Neural cell (in vitro differentiated cells): ENCODE data around the gene PLEKHN1. TPM values are rescaled to one million over a fixed set of nuclear protein-coding genes. Genes with fewer than 3 reads are reported as not detected.
A peak's percentile ranks its signal among the peaks of the same experiment; 100 is the strongest.

Experiments
- H2AFZ ChIP-seq: fragments of 200-600, 300-800 bp; sonication (generic), shearing (Covaris generic); 2 replicates; pipeline ENCODE4 v1.6.0; 2014; ENCODE audit warnings: low read depth, mild to moderate bottlenecking, antibody characterized with exemption, low read length, moderate library complexity
- H3F3A ChIP-seq: fragments of 200-600 bp; shearing (Covaris generic); 2 replicates; pipeline ENCODE4 v1.6.1; 2016; ENCODE audit warnings: mild to moderate bottlenecking, moderate library complexity, mixed read lengths, antibody characterized with exemption, low read length; ENCODE audit not compliant: insufficient read depth, poor library complexity, severe bottlenecking
- H3K27ac ChIP-seq: fragments of 200-600, 300-800 bp; sonication (generic), shearing (Covaris generic); 2 replicates; pipeline ENCODE4 v1.5.1; 2014; ENCODE audit warnings: mild to moderate bottlenecking, low read length, moderate library complexity
- H3K27me3 ChIP-seq: fragments of 300-800, 200-600 bp; sonication (generic), shearing (Covaris generic); 2 replicates; pipeline ENCODE4 v1.6.0; 2014; ENCODE audit warnings: mild to moderate bottlenecking, low read depth, low read length, moderate library complexity; ENCODE audit not compliant: insufficient read depth
- H3K36me3 ChIP-seq: fragments of 300-800, 200-600 bp; sonication (generic), shearing (Covaris generic); 2 replicates; pipeline ENCODE4 v1.5.1; 2014; ENCODE audit warnings: mild to moderate bottlenecking, antibody characterized with exemption, low read length, moderate library complexity; ENCODE audit not compliant: insufficient read depth
- H3K4me2 ChIP-seq: fragments of 300-800, 200-600 bp; sonication (generic), shearing (Covaris generic); 2 replicates; pipeline ENCODE4 v1.6.0; 2014; ENCODE audit warnings: mild to moderate bottlenecking, low read length
- H3K4me3 ChIP-seq: fragments of 300-800, 200-600 bp; sonication (generic), shearing (Covaris generic); 2 replicates; pipeline ENCODE4 v1.5.1; 2014; ENCODE audit warnings: mild to moderate bottlenecking, low read length, moderate library complexity
- H3K79me2 ChIP-seq: fragments of 200-600 bp; shearing (Covaris generic); replicated peaks from 2 replicates; pipeline ENCODE4 v1.6.0; 2014; ENCODE audit warnings: mild to moderate bottlenecking, low read length, moderate library complexity; ENCODE audit not compliant: insufficient read depth
- H3K9ac ChIP-seq: fragments of 300-800, 200-600 bp; sonication (generic), shearing (Covaris generic); 2 replicates; pipeline ENCODE4 v1.6.1; 2016; ENCODE audit warnings: mild to moderate bottlenecking, low read length, mixed read lengths
- H3K9me2 ChIP-seq: fragments of 200-600 bp; shearing (Covaris generic); 2 replicates; pipeline ENCODE4 v1.6.1; 2016; ENCODE audit warnings: mild to moderate bottlenecking, low read length, mixed read lengths; ENCODE audit not compliant: insufficient read depth
- H3K9me3 ChIP-seq: fragments of 200-600, 300-800 bp; sonication (generic), shearing (Covaris generic); 2 replicates; pipeline ENCODE4 v1.6.1; 2016; ENCODE audit warnings: mild to moderate bottlenecking, mixed run types, low read length, moderate library complexity, mixed read lengths
- H4K20me1 ChIP-seq: fragments of 200-600 bp; shearing (Covaris generic); 2 replicates; pipeline ENCODE4 v1.6.1; 2016; ENCODE audit warnings: mild to moderate bottlenecking, mixed run types; ENCODE audit not compliant: insufficient read depth
- EP300 ChIP-seq: fragments of 450-650 bp; conservative IDR thresholded peaks from 2 replicates; pipeline ENCODE4 v1.6.1; 2014; ENCODE audit warnings: antibody characterized with exemption, mild to moderate bottlenecking, moderate library complexity; ENCODE audit not compliant: poor library complexity, severe bottlenecking
- EZH2 ChIP-seq: fragments of 200-600, 300-800 bp; shearing (Covaris generic), sonication (generic); IDR thresholded peaks from 2 replicates; pipeline ENCODE4 v1.6.1; 2014; ENCODE audit warnings: antibody characterized with exemption, low read length, borderline replicate concordance, mild to moderate bottlenecking; ENCODE audit not compliant: insufficient read depth, poor library complexity, severe bottlenecking
- MXI1 ChIP-seq: fragments of 450-650 bp; conservative IDR thresholded peaks from 2 replicates; pipeline ENCODE4 v1.6.1; 2014; ENCODE audit warnings: antibody characterized with exemption, mild to moderate bottlenecking; ENCODE audit not compliant: poor library complexity, severe bottlenecking
- POLR2AphosphoS5 ChIP-seq: IDR thresholded peaks from 2 replicates; pipeline ENCODE4 v1.6.1; 2012
- RAD21 ChIP-seq: fragments of 450-650 bp; conservative IDR thresholded peaks from 2 replicates; pipeline ENCODE4 v1.6.1; 2014; ENCODE audit warnings: antibody characterized with exemption, mild to moderate bottlenecking, moderate library complexity
- REST ChIP-seq: IDR thresholded peaks from 2 replicates; pipeline ENCODE4 v1.6.1; 2012; ENCODE audit warnings: borderline replicate concordance
- SMC3 ChIP-seq: fragments of 450-650 bp; conservative IDR thresholded peaks from 2 replicates; pipeline ENCODE4 v1.6.1; 2014; ENCODE audit warnings: antibody characterized with exemption, mild to moderate bottlenecking, moderate library complexity; ENCODE audit not compliant: poor library complexity
- TAF1 ChIP-seq: IDR thresholded peaks from 2 replicates; pipeline ENCODE4 v1.6.1; 2012; ENCODE audit warnings: low read depth
- polyA plus RNA-seq: library from polyadenylated mRNA; depleted of rRNA; stranded (reverse); fragments of >200 nt; gene quantifications from 2 replicates; pipeline ENCODE4 v1.2.3, GENCODE V29; 2014
- TF ChIP-seq, protein P1 (sequence below): fragments of 450-650 bp; IDR thresholded peaks from 2 replicates; pipeline ENCODE4 v1.5.1; 2014; ENCODE audit warnings: antibody characterized with exemption, mild to moderate bottlenecking, moderate library complexity; ENCODE audit not compliant: poor library complexity, severe bottlenecking

Gene PLEKHN1
- polyA plus RNA-seq, 1 donor from 2014 or later: 1.1 TPM

DNA sequence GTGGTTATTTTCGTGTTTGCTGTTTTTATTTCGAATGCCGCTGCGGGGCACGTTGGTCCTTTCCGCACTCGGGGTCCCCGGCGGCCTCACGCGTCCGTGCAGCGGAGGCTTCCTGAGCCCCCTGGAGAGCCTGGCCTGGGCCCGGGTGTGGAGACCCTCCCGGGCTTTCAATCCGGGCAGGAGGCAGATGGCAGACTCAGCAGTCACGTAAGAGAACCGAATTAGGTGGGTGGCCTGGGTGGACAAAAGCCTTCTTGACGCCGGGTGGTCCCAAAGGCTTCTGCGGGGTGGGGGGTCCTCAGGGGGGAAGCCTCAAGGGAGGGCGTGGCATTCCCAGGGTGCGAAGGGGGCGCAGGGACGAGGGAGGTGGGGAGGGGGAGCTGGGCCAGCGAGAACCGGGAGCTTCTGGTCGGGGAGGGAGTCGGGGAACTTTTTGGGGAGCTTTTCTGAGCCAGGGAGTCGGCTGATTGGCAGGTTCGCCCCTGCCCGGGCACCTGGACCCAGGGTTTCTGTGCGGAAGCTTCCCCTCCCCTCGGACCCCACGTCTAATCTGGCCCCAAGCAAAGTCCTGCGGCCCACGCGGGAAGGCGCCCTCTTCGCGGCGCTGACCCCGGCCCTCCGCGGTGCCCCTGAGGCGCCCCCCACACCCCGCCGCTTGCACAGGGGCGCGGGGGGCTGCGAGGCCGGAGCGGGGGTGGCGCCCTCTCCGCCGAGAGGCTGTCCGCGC, 34.9 kb downstream of the PLEKHN1 start:
- peaks cover 4% of the 10 kb centered on the region for H3K79me2 ChIP-seq
- H3K4me3 ChIP-seq: peak overlapping the region; percentile 91
- TF ChIP-seq POLR2AphosphoS5: no peak
- TF ChIP-seq EZH2: no peak
- TF ChIP-seq, protein P1, sequence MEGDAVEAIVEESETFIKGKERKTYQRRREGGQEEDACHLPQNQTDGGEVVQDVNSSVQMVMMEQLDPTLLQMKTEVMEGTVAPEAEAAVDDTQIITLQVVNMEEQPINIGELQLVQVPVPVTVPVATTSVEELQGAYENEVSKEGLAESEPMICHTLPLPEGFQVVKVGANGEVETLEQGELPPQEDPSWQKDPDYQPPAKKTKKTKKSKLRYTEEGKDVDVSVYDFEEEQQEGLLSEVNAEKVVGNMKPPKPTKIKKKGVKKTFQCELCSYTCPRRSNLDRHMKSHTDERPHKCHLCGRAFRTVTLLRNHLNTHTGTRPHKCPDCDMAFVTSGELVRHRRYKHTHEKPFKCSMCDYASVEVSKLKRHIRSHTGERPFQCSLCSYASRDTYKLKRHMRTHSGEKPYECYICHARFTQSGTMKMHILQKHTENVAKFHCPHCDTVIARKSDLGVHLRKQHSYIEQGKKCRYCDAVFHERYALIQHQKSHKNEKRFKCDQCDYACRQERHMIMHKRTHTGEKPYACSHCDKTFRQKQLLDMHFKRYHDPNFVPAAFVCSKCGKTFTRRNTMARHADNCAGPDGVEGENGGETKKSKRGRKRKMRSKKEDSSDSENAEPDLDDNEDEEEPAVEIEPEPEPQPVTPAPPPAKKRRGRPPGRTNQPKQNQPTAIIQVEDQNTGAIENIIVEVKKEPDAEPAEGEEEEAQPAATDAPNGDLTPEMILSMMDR: no peak
- no peak for TF ChIP-seq TAF1
- no peak for TF ChIP-seq MXI1
- TF ChIP-seq RAD21: no peak
- no peak for TF ChIP-seq REST
- no peak for TF ChIP-seq EP300
- TF ChIP-seq SMC3: no peak
- H4K20me1 ChIP-seq: no peaks in the 10 kb centered on the region
- peak overlapping the region; percentile 98 for H3K27ac ChIP-seq
- H3K9me2 ChIP-seq: no peaks in the 10 kb centered on the region
- H3K9ac ChIP-seq: peak overlapping the region; percentile 98
- H3K27me3 ChIP-seq: no peaks in the 10 kb centered on the region
- no peak overlapping the region for H2AFZ ChIP-seq
- no peaks in the 10 kb centered on the region for H3K36me3 ChIP-seq
- H3K9me3 ChIP-seq: no peaks in the 10 kb centered on the region
- peak overlapping the region; percentile 98 for H3K4me2 ChIP-seq
- H3F3A ChIP-seq: no peaks in the 10 kb centered on the region

- no peak overlapping the region for H2AFZ ChIP-seq
- TF ChIP-seq EZH2 (no peak), SMC3 (no peak), REST (no peak), EP300 (no peak), MXI1 (no peak), RAD21 (no peak), TAF1 (no peak), POLR2AphosphoS5 (no peak)
- no peaks in the 10 kb centered on the region for H4K20me1 ChIP-seq
- no peaks in the 10 kb centered on the region for H3K36me3 ChIP-seq
- no peak overlapping the region for H3K4me2 ChIP-seq
- H3K9ac ChIP-seq: no peak overlapping the region
- H3K27ac ChIP-seq: no peak overlapping the region
- H3K4me3 ChIP-seq: no peak overlapping the region
- H3K79me2 ChIP-seq: peaks cover 4% of the 10 kb centered on the region
- no peaks in the 10 kb centered on the region for H3K9me3 ChIP-seq
- H3K9me2 ChIP-seq: no peaks in the 10 kb centered on the region
- no peaks in the 10 kb centered on the region for H3F3A ChIP-seq
- H3K27me3 ChIP-seq: no peaks in the 10 kb centered on the region
Observed at GRCh38 chr1:1003618-1004419, 37.5 kb downstream of the PLEKHN1 start.
